ENCODE data around the gene SNIP1. TPM values are rescaled to one million over a fixed set of nuclear protein-coding genes. Genes with fewer than 3 reads are reported as not detected.

SNIP1 gene
- total RNA-seq, 1 experiment from 2014 or later: 15.1 TPM

- H2BK5ac ChIP-seq (ENCODE audit: insufficient read length, low read length): no peak within 1 kb of the TSS
- Mint-ChIP-seq H3K27ac (peak within 1 kb of the TSS; percentile 98 to 99 (median 98)), H3K27me3 (ENCODE audit: low read depth) (peaks cover 7% of the 10 kb centered on the region), H3K36me3 (ENCODE audit: insufficient read depth in 1 of 3, low read depth in 3 of 3) (peaks cover 7 to 23% (median 19%) of the 10 kb centered on the region in 3 experiments; a peak in 6 of 7 replicates), H3K4me3 (peak within 1 kb of the TSS; percentile 90 to 97), H3K4me1 (peaks cover 22 to 24% of the 10 kb centered on the region in 2 experiments), H3K9me3 (peaks cover 0 to 5% of the 10 kb centered on the region in 2 experiments; a peak in 2 of 5 replicates)
- no peak within 1 kb of the TSS for H2AK5ac ChIP-seq (ENCODE audit: insufficient read length, low read length)
- H4K91ac ChIP-seq (ENCODE audit: insufficient read length, low read depth, low read length): no peak within 1 kb of the TSS
- no peaks in the 10 kb centered on the region for H3K79me2 ChIP-seq (ENCODE audit: insufficient read depth, low read length)
- H4K5ac ChIP-seq (ENCODE audit: insufficient read length, low read depth, low read length): no peak within 1 kb of the TSS
- H3K4me2 ChIP-seq (ENCODE audit: insufficient read depth, insufficient read length, low read length): peak within 1 kb of the TSS; percentile 89
- no peaks in the 10 kb centered on the region for H4K20me1 ChIP-seq (ENCODE audit: control insufficient read depth, insufficient read depth, insufficient read length)
- H3K18ac ChIP-seq (ENCODE audit: insufficient read length, low read depth, low read length): peak within 1 kb of the TSS; percentile 83
- no CpG with 5 or more reads among the region's 100 CpGs for WGBS (ENCODE audit: extremely low coverage, insufficient read length, low lambda C conversion rate)
- H3K79me1 ChIP-seq (ENCODE audit: insufficient read depth, low read depth, low read length, poor library complexity, severe bottlenecking): no peaks in the 10 kb centered on the region
- H3K14ac ChIP-seq (ENCODE audit: insufficient read depth, low read length): peak within 1 kb of the TSS; percentile 90
- H4K8ac ChIP-seq (replicated peaks; ENCODE audit: insufficient read length, low read depth, low read length): no peak within 1 kb of the TSS
- H2BK15ac ChIP-seq (ENCODE audit: low read depth, low read length): no peak within 1 kb of the TSS
- no peak within 1 kb of the TSS for H2BK12ac ChIP-seq (ENCODE audit: insufficient read length, low read depth, low read length)
- no peak within 1 kb of the TSS; the same call in 1 of the 2 replicates for H3K4ac ChIP-seq (ENCODE audit: low read depth, low read length)
- no peak within 1 kb of the TSS for H2BK120ac ChIP-seq (ENCODE audit: low read depth, low read length, poor library complexity, severe bottlenecking)
- peak within 1 kb of the TSS; percentile 76 for H3K9ac ChIP-seq (ENCODE audit: extremely low read depth, insufficient read length, low read length)
- no peaks in the 10 kb centered on the region for H3K27me3 ChIP-seq (ENCODE audit: insufficient read depth, low read length)
- H3K4me1 ChIP-seq (ENCODE audit: insufficient read depth, low read length): no peaks in the 10 kb centered on the region
- H2AFZ ChIP-seq (ENCODE audit: low read length): peak within 1 kb of the TSS; percentile 34
- H2BK20ac ChIP-seq (ENCODE audit: low read depth, low read length, poor library complexity, severe bottlenecking): no peak within 1 kb of the TSS
- DNase-seq: peak; percentile 89
- no peaks in the 10 kb centered on the region for H3K9me3 ChIP-seq (ENCODE audit: control insufficient read depth, low read depth, low read length)
- peaks cover 7% of the 10 kb centered on the region for H3K23me2 ChIP-seq (ENCODE audit: insufficient read length, low read depth, low read length, poor library complexity, severe bottlenecking)
- H3K23ac ChIP-seq (ENCODE audit: insufficient read length, low read depth, low read length): no peak within 1 kb of the TSS
- peak; percentile 86 for TF ChIP-seq CTCF (conservative IDR thresholded peaks at IDR 0.05)
- no peak within 1 kb of the TSS for H3T11ph ChIP-seq (ENCODE audit: low read length)
- H3K56ac ChIP-seq (ENCODE audit: insufficient read length, low read depth, low read length): no peak within 1 kb of the TSS
- peak within 1 kb of the TSS; percentile 62 for H3K27ac ChIP-seq (ENCODE audit: insufficient read length, low read depth, low read length)
Observed at GRCh38 chr1:37514350-37515184, 39.5 kb downstream of the SNIP1 start, which contains the start of gene MEAF6. TSS of gene MEAF6 (minus strand) at chr1:37514766. CDS start at chr1:37514746, 20 bp downstream.

All from H9 (cell line).